OCI-LY3 (cell line): ENCODE data around the gene PBX4.

Source experiments
- H2AFZ ChIP-seq: fragments of 200-600, 300-600 bp; shearing (Covaris generic); 2 replicates; pipeline ENCODE4 v1.6.0; 2014; ENCODE audit warnings: antibody characterized with exemption, low read depth, low read length
- H3K27ac ChIP-seq: fragments of 200-600, 300-600 bp; sonication (generic); 2 replicates; pipeline ENCODE4 v1.5.1; 2014; ENCODE audit warnings: mild to moderate bottlenecking, low read length, moderate library complexity, mixed read lengths
- H3K27me3 ChIP-seq: fragments of 200-600, 300-600 bp; sonication (generic); 2 replicates; pipeline ENCODE4 v1.6.1; 2014; ENCODE audit warnings: low read depth, low read length, mixed read lengths
- H3K36me3 ChIP-seq: fragments of 200-600, 300-600 bp; sonication (generic); replicated peaks from 2 replicates; pipeline ENCODE3; 2014; ENCODE audit warnings: low read depth, low read length, mixed read lengths
- H3K4me1 ChIP-seq: fragments of 300-600, 200-600 bp; sonication (generic); 2 replicates; pipeline ENCODE4 v1.6.1; 2014; ENCODE audit warnings: low read length, mixed read lengths
- H3K4me2 ChIP-seq: fragments of 200-600, 300-600 bp; sonication (generic); 2 replicates; pipeline ENCODE4 v1.6.1; 2014; ENCODE audit warnings: low read length, mixed read lengths
- H3K4me3 ChIP-seq: fragments of 300-600, 200-600 bp; sonication (generic); 2 replicates; pipeline ENCODE4 v1.5.1; 2014; ENCODE audit warnings: antibody characterized with exemption, mild to moderate bottlenecking, low read length, moderate library complexity
- H3K79me2 ChIP-seq: fragments of 300-600, 200-600 bp; shearing (Covaris generic); 2 replicates; pipeline ENCODE4 v1.6.1; 2014; ENCODE audit warnings: mild to moderate bottlenecking, low read length, mixed read lengths
- H3K9ac ChIP-seq: fragments of 300-600, 200-600 bp; shearing (Covaris generic); 2 replicates; pipeline ENCODE4 v1.6.0; 2014; ENCODE audit warnings: mild to moderate bottlenecking, low read length, moderate library complexity
- H3K9me3 ChIP-seq: fragments of 200-600, 300-600 bp; shearing (Covaris generic); 2 replicates; pipeline ENCODE4 v1.6.1; 2014; ENCODE audit warnings: low read length, mixed read lengths; ENCODE audit not compliant: insufficient read depth
- H4K20me1 ChIP-seq: fragments of 200-600, 300-600 bp; sonication (generic); 2 replicates; pipeline ENCODE4 v1.6.1; 2016; ENCODE audit warnings: low read length, mixed read lengths; ENCODE audit not compliant: insufficient read depth
- EZH2phosphoT487 ChIP-seq: fragments of 200-600 bp; shearing (Covaris generic); IDR thresholded peaks from 2 replicates; pipeline ENCODE4 v1.6.1; 2018; ENCODE audit warnings: antibody characterized with exemption, mixed run types, low read depth
- TF ChIP-seq, protein P1 (sequence below): fragments of 200-600, 300-600 bp; sonication (generic); IDR thresholded peaks from 2 replicates; pipeline ENCODE4 v1.5.1; 2014; ENCODE audit warnings: antibody characterized with exemption, low read length, low read depth

PBX4 gene

DNA sequence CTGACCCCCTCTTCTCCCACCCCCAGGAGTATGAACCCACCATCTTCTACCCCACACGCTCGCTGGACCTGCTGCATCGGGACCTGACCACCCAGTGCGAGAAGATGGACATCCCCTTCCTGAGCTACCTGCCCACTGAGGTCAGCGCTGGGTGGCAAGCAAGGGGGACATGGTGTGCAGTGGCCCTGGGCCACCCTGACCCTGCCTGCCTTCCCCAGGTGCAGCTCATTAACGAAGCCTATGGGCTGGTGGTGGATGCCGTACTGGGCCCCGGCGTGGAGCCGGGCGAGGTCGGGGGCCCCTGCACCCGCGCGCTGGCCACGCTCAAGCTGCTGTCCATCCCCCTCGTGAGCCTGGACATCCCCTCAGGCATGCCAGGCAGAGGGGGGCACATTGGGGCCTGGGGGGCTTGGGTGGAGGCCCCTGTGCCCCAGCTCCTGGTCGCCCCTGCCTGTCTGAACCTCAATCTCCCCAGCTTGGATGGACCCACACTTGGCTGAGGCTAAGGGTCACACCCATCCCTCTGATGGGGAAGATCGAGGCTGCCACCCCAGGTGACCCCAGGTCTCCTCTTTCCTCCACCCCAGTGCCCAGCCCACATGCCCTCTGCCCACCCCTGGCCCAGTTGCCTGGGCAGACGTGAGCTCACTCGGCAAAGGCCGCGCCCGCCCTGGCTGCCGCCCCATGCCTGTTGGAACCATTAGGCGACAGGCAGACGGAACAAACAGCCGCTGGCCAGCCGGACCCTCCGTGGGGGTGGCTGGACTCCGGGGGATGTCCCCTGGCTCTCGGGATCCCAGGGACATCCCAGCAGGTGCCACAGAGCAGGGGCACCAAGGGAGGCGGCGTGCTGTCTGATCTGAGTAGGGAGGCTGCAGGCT is 82.9 kb downstream of the PBX4 start:
- Histone ChIP-seq H3K27ac (no peak overlapping the region), H3K9ac (no peak overlapping the region), H3K36me3 (no peaks in the 10 kb centered on the region), H3K9me3 (no peaks in the 10 kb centered on the region), H2AFZ (no peak overlapping the region), H3K79me2 (no peaks in the 10 kb centered on the region), H3K4me2 (no peak overlapping the region), H3K27me3 (no peaks in the 10 kb centered on the region), H3K4me1 (peaks cover 3% of the 10 kb centered on the region; the same call in 1 of the 2 replicates), H3K4me3 (no peak overlapping the region), H4K20me1 (no peaks in the 10 kb centered on the region)
- TF ChIP-seq, protein P1, sequence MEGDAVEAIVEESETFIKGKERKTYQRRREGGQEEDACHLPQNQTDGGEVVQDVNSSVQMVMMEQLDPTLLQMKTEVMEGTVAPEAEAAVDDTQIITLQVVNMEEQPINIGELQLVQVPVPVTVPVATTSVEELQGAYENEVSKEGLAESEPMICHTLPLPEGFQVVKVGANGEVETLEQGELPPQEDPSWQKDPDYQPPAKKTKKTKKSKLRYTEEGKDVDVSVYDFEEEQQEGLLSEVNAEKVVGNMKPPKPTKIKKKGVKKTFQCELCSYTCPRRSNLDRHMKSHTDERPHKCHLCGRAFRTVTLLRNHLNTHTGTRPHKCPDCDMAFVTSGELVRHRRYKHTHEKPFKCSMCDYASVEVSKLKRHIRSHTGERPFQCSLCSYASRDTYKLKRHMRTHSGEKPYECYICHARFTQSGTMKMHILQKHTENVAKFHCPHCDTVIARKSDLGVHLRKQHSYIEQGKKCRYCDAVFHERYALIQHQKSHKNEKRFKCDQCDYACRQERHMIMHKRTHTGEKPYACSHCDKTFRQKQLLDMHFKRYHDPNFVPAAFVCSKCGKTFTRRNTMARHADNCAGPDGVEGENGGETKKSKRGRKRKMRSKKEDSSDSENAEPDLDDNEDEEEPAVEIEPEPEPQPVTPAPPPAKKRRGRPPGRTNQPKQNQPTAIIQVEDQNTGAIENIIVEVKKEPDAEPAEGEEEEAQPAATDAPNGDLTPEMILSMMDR, result no peak
- TF ChIP-seq EZH2phosphoT487, result no peak

- no peak for TF ChIP-seq EZH2phosphoT487
- TF ChIP-seq, protein P1, result no peak
- Histone ChIP-seq H2AFZ (no peak overlapping the region), H3K27me3 (no peaks in the 10 kb centered on the region), H4K20me1 (no peaks in the 10 kb centered on the region), H3K4me3 (no peak overlapping the region), H3K4me1 (peaks cover 3% of the 10 kb centered on the region; the same call in 1 of the 2 replicates), H3K27ac (no peak overlapping the region), H3K36me3 (no peaks in the 10 kb centered on the region), H3K9me3 (no peaks in the 10 kb centered on the region), H3K79me2 (no peaks in the 10 kb centered on the region), H3K4me2 (no peak overlapping the region), H3K9ac (no peak overlapping the region)
These were observed 83.8 kb downstream of the PBX4 start for GRCh38 chr19:19534556-19535265.

- Histone ChIP-seq H3K27ac (no peak overlapping the region), H3K36me3 (no peaks in the 10 kb centered on the region), H3K9me3 (no peaks in the 10 kb centered on the region), H3K4me3 (no peak overlapping the region), H3K27me3 (no peaks in the 10 kb centered on the region), H2AFZ (no peak overlapping the region), H3K4me2 (no peak overlapping the region), H3K4me1 (peaks cover 3% of the 10 kb centered on the region; the same call in 1 of the 2 replicates), H4K20me1 (no peaks in the 10 kb centered on the region), H3K79me2 (no peaks in the 10 kb centered on the region), H3K9ac (no peak overlapping the region)
- no peak for TF ChIP-seq EZH2phosphoT487
- TF ChIP-seq, protein P1, result no peak; the same call in 1 of the 2 replicates
These were observed 84.6 kb downstream of the PBX4 start for GRCh38 chr19:19533841-19534240.
